HUDEP-2 (cell line): Measurements from ENCODE around the gene RANGAP1.
A peak's percentile ranks its signal among the peaks of the same experiment; 100 is the strongest.

Experiments used
- DNase-seq, 76 experiments: peaks; one replicate each; lab custom pipeline; 2025; ENCODE audit not compliant: unreplicated experiment in 76 of 76; lab: John Stamatoyannopoulos, UW

RANGAP1 gene

DNA sequence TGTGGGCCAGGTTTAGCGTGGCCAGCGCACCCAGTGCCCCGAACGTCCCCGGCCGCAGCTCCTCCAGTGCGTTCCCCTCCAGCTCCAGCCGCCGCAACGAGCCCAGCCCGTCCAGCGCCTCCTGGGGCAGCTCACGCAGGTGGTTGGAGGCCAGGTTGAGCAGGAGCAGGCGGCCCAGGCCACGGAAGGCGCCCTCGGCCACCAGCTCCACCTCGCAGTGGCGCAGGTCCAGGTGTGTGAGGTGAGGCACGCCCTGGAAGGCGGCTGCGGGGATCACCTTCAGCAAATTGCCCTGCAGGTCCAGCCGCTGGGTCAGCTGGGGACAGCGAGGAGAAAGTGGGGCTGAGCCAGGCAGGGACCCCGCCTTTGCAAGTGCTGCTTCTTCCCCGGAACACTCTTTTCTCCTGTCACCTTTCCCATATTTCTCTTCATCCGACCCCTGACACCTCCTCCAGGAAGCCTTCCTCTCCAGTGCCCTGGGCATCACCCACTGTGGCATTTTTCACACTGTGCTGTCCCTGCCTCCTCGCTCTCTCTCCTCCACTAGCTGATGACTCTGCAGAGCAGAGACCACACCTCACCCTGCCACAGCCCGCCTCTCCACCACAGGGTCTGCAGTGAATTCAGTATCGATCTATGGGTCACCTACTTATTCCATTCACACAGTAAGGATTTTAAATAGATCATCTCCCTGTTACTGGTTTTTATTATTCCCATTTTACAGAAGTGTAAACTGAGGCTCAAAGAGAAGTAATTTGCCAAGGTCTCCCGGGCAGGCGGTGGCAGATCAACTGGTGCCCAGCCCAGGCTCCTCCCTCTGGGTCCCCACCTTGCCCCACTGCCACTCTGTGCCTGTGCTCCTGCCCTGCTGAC lies 47.2 kb downstream of the RANGAP1 start:
- no peak for DNase-seq

DNA sequence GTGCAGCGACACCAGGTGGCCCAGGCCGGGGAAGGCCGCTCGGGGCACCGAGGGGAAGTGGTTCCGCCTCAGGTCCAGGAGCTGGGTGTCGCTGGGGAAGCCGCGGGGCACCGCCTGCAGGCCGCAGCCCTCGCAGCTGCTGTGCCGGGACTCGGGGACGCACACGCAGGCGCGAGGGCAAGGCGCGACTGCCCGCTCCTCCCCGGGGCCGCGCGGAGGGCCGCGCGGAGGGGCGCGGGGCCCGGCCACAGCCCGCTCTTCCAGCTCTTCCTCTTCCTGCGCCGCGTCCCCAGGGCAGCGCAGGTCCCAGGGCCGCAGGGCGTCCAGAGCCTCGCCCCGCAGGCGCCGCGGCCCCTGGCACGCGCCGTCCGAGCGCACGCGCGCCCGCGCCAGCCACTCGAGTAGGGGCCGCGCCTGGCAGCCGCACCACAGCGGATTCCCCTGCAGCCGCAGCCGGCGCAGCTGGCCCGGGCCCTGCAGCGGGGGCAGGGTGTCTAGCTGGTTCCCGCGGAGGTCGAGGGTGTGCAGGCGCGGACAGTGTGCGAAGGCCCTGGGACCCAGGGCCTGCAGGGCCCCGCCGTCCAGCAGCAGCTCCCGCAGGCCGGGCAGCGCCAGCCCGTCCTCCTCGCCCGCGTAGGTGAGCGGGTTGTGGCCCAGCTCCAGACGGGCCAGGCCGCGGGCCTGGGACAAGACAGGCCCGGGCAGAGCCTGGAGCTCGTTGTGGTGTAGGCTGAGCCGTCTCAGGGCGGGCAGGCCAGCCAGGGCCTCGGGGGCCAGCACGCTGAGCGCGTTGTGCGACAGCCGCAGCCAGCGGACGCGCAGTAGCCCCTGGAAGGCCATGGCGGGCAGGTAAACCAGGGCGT lies 48.0 kb downstream of the RANGAP1 start:
- peak in 59 of 76 experiments; percentile 6 to 71 (median 50) for DNase-seq

DNA sequence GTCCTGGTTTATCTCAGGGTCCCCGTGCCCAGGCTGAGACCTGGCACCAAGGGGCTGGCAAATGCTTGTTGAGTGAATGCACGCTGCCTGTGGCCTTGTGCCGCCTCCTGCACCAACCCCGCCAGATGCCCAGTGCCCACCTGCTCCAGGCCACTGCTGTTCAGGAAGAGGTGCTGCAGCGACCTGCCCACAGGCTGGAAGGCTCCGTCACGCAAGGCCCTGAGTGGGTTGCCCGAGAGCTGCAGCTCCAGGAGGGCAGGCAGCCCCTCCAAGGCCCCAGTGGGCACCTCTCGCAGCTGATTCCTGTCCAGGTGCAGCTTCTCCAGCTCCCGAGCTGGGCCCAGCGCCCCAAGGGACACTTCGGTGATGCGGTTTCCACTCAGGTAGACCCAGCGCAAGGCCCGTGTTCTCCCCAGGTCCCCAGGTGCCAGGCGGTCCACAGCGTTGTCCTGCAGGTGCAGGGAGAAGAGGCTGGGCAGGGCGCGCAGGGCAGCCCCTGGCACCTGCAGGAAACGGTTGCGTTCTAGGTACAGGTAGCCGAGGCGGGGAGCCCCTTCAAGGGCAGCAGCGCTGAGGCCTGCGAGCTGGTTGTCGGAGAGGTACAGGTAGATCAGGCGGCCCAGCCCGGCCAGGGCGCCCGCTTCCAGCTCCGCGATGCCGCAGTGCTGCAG lies 48.8 kb downstream of the RANGAP1 start:
- peak in 1 of 76 experiments; percentile 32 for DNase-seq

DNA sequence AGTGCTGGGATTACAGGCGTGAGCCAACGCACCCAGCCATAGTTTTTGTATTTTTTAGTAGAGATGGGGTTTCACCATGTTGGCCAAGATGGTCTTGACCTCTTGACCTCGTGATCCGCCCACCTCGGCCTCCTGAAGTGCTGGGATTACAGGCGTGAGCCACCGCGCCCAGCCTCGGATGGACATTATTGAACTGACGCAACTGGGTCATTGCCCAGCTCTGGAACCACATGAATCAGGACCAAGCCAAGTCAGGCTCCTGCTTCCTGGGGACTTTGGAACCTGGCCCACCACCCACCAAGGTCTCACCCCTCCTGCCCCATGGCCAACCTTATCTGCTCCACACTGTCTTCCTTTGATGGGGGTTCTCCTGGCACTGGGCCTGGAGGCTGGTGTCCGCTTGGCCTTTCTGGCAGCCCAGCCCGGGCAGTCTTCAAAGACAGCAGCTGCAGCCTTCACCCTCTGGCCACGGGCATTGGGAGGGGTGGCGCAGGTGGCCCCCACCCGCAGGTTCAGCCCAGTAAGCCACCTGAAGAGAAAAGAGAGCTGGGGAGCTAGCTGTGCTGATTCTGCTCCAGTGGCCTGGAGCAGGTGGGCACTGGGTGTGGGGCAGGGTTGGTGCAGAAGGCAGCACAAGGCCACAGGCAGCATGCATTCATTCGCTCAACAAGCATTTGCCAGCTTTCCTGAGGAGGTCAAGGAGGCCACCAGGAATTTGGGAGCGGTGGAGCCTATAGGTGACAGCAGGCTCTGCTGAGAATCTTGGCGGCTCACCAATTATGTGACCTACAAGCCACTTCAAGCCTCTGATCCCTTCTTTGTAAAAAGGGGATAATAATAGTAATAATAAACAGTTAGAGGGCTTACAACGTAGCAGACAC lies 50.9 kb downstream of the RANGAP1 start:
- no peak for DNase-seq

DNA sequence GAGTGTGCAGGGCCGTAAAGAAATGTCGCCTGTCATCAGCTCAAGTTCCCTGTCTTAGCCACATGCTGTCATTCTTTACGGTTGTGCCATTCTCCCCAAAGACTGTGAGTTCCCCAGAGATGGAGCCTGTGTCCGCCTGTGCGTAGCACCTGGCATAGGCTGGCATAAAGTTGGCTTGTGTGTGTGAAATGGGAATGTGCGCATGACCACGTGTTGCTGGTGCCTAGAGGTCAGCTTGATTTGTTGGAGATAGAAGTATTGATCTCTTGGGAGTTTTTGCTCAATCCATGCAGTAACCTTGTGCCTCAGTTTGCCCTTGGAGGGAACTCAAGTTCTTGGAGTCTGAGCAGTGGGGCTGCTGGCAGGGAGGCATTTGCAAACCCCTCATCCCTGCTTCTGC lies 54.6 kb downstream of the RANGAP1 start:
- no peak for DNase-seq

DNA sequence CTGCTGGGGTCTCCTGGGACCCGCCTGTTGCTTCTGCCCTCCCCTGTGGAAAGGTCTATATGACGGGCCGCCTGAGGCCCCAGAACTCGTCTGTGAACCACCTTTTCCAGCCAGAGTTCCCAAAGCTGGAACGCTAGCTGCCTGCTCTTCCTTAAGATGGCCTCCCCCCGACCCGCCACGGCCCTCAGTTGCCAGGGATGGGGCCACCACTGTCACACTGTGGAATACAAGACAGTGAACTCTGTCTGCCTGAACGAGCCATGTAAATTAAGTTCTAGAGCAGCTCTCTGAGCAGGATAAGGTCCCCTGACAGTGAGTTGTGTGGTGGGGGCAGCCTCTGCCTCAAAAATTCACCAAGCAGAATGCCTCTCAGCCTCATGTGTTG lies 55.6 kb downstream of the RANGAP1 start:
- no peak for DNase-seq

DNA sequence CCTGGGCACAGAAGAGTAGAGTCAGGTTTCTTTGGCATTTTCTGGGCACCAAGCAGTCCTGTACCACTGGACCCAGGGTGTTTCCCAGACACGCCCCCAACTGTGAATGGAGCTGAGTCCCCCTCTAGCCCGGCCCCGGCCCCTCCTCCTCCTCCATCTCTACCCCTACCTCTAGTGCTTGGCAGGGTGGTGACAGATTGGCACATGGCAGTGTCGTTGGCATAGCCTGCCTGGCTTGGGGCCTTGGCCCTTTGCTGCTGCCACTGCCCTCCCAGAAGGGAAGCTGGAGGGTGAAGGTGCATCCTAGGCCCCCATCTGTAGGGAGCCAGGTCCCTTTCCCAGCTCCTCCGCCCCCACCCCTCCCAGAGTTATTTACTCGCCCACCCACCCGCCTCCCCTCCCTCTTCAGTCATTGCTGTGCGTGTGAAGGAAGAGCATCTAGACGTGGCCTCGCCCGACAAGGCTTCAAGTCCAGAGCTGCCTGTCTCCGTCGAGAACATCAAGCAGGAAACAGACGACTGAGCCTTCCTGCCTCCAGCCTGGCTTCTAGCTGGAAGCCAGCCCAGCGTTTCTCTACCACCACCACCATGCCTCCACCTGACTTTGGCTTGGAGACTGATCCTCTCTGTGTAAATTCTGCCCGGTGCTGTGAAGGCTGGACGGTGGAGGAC lies 56.1 kb downstream of the RANGAP1 start:
- no peak for DNase-seq

DNA sequence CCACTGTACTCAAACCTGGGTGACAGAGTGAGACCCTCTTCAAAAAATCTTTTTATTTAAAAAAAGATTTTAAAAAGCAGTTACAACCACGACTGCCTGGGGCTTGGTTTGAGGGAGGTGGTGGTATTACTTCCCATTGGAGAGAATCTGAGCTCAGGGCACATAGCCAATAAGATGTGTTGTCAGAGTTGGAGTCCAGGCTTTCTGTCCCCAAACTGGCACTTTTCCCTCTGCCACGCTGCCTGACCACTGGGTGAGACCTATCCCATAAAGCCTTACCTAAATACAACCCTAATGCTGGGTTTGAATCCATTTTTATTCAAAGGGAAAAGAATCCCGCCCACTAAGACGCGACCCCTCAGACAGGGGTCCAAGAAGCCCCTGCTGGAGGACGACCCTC lies 56.8 kb downstream of the RANGAP1 start:
- DNase-seq, result no peak

DNA sequence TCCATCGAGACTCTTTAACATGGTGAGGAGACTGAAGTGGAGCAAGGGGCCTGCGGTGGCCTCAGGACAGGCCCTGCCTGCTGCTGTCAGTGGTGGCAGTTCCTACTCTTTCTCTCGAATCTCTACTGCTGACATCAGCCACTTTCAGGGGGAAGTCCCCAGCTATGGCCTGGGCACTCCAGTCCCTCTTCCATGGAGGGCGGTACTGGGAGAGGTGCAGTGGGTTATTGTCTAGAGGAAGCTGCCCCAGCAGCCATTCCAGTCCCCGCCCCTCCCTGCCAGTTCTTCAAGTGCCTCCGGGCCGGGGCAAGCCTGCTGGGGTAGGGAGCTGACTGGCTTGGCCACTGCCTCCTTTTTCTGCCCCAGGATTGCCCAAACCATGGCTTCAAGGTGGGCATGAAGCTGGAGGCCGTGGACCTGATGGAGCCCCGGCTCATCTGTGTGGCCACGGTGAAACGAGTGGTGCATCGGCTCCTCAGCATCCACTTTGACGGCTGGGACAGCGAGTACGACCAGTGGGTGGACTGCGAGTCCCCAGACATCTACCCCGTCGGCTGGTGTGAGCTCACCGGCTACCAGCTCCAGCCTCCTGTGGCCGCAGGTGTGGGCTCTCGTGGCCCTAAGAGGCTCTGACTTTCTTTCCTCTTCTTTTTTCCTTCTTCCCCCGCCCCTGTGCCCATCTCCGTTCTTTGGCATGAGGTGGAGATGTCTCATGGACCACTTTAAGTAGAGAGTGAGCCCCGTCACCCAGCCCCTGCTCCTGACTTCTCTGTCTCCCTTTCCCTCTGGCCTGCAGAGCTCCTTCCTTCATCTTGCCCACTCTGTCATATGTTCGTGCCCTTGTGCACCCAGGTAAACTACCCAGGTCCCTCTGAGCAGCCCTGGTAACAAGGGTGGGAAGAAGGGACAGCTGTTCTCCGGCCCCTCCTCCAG lies 59.0 kb downstream of the RANGAP1 start:
- no peak for DNase-seq

DNA sequence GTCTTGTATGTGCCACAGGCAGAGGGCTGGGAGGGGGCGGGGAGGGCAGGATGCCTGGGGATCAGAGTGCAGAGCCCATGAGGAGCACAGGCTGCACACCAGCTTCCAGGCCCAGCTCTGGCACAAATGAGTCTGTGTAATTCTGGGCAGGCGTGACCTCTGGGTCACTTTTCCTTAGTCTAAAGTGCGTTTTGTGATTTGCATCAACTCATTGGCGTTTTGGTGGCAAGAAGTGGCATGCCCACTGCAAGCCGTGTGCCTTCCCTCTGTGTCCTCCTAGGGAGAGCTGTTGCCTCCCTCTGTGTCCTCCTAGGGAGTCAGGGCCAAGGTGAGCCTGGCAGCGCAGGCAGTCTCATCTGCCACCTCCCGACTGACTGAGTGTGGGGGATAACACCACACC lies 62.5 kb downstream of the RANGAP1 start:
- no peak for DNase-seq

DNA sequence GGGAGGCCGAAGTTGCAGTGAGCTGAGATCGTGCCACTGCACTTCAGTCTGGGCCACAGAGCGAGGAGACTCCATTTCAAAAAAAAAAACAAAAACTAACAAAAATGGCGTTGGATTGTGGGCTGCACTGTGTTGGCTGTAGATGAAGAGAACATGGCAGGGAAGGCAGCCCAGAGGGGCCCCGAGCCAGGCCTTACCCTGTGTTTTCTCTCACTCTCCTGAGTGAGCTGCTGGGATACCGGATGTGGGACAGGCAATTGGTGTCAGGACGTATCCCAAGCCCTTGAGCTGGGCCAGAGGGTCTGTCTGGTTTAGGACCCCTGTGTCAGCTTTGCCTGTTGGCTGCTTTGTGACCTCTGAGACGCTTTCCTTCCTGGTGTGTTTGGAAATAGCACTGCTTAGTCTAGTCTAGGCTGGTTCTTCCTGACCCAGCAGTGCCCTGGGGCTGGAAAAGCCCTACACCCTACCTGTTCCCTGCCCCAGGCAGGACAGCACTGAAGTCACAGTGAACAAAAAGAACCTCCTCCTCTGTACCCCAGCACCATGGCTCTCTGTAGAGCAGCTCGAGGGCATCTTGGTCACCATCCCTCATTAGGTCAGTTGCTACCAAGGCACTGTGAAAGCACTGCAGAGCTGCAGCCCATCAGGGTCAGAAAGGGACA lies 63.0 kb downstream of the RANGAP1 start:
- DNase-seq, result no peak

DNA sequence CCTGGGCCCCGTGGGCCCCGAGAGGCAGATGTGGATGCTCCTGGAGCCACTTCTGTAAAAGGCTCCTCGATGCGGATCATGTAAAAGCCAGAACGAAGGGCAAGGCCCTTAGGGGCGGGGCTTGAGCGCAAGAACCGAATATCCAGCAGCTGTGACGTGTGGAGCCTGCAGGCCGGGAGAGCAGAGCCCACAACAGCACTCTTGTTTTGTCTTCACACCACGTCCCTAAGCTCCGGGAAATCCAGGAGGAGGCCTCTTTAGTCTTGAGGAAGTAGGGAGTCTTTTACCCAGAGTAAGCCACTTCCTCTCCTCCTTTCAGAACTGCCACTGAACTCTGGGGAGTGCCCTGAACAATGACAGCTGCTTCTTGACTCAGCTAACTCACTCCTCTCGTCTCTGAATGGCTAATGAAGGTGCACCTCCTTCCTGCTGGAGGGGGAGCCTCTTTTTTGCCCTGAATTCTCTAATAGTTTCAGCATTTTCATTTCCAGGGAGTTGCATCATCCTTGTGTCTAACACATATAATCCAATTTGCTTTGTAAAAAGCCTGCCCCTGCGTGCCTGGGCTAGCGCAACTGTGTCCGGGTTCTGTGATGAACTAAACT lies 68.3 kb downstream of the RANGAP1 start:
- peak in 1 of 76 experiments; percentile 9 for DNase-seq

DNA sequence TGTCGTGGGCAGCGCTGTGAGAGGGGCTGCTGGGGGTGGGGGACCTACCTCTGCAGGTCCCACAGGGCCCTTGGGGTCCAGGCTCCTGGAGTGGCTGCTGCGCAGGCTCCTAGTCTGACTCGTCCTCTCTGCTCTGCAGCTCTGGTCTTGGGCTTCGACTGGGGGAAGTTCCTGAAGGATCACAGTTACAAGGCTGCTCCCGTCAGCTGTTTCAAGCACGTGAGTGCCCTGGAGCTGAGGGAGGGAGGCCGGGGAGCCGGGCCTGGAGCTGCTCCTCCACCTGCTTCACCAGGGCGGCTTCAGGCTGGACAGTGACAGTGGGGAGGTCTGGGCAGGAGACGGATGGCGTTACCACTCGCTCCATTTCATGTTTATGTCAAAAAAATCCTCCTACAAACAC lies 69.0 kb downstream of the RANGAP1 start:
- no peak for DNase-seq

DNA sequence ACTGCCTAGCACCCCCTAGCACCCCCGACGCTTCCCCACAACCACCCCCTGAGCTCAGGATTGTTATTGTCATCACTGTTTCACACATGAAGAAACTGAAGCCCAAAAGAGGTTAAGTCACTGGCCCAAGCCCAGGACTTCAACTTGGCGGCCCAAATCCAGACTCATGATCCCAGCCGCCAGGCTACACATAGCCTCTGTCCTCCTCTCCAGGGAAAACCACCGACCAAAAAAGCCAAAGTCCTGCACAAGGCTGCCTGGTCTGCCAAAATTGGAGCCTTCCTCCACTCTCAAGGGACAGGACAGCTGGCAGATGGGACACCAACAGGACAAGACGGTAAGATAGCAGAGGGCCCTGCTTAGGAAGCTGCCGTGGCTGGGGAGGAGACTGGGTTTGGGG lies 70.1 kb downstream of the RANGAP1 start:
- no peak for DNase-seq

DNA sequence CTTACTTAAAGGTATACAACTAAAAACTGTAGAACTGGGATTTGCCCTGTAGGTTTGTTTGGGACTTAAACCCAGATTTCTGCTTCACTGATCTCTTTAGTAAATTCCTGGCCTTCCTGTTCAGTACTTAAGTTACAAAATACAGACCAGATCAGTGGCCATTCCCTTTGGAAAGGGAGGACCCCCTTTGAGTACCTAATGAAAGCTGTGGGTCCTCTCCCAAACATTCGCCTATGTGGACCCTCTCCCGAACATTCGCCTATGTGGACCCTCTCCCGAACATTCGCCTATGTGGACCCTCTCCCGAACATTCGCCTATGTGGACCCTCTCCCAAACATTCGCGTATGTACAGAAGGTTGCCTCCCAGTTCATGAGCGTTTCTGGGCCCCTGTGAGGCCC lies 70.6 kb downstream of the RANGAP1 start:
- no peak for DNase-seq

DNA sequence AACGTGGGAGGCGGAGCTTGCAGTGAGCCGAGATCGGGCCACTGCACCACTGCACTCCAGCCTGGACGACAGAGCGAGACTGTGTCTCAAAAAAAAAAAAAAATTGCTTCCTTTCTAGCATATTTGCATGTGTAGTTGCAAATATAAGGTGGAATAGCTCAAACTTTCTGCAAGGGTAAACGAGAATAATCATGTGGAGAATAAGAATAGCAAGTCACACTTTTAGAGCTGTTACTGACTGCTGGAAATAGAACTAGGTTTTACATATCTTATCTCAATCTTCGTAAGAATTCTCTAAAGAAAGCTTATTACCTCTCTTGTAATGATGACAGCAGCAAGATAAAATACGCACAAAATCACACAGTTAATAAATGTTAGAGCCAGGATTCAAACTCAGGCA lies 79.3 kb downstream of the RANGAP1 start:
- no peak for DNase-seq

DNA sequence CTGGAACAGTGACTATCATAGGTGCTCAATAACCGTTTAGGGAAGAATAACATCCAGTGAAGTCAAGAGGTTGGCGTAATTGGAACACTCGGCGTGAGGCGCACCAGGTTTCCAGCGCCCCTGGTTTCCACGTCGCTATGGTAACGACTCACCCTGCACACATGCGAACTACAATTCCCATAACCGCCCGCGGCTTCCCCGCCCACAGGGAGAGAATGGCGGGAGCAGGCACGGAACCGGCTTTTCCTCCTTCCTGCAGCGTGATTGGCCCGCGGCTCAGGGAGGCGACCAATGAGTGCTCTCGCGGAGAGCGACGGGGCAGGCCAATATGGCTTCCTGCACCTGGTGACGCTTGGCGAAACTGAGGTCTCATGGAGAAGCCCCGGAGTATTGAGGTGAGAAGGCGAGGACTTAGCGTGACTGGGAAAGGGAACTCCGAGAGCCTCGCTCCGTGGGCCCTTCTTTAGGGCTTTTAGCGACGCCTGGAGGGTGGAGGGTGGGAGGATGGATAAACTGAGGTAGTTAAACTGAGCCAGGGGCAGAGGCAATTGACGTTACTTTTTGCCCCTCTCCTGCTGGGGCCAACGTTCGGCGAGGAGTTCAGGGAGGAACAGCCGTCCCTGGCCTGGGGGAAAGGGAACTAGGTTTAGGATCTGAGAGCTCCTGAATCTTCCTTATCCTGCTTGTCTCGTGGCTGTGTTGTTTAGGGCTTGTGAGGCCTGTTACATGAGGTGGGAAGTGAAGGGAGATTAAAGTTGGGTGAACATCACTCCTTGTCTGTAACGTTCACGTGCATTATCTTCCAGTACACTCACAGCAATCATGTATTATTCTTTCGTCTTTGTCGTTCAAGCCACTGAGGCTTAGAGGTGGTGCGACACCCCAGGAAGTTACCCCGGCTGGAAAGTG lies 80.7 kb downstream of the RANGAP1 start, which contains the start of gene L3MBTL2:
Gene L3MBTL2, plus strand, starts transcription at position 321 of the 909 bp plus-strand sequence. Its CDS starts 51 bp downstream, at position 372.
- peak in 75 of 76 experiments; percentile 26 to 98 (median 93) for DNase-seq
